T-helper 2 cell treated with Interferon-gamma antibody and Interleukin-4, amounts not matched to agents 5 μg/mL and 100 μg/mL, for 36 hours (primary cell): Measurements from ENCODE around the gene MRPS18B.

Experiments used
- DNase-seq: peaks from one replicate; pipeline ENCODE4 v3.0.0; 2021; ENCODE audit warnings: low spot score
- H3K27ac Mint-ChIP-seq: one replicate; pipeline ENCODE4 v1.8.0; 2021; ENCODE audit warnings: mild to moderate bottlenecking, mixed read lengths
- H3K27me3 Mint-ChIP-seq: one replicate; pipeline ENCODE4 v1.8.0; 2021; ENCODE audit warnings: low read depth, mixed read lengths
- H3K36me3 Mint-ChIP-seq: one replicate; pipeline ENCODE4 v1.8.0; 2021; ENCODE audit warnings: low read depth, mixed read lengths
- H3K4me1 Mint-ChIP-seq: one replicate; pipeline ENCODE4 v1.8.0; 2021; ENCODE audit warnings: low read depth, mixed read lengths
- H3K4me3 Mint-ChIP-seq: one replicate; pipeline ENCODE4 v1.8.0; 2022; ENCODE audit warnings: mild to moderate bottlenecking, moderate library complexity, mixed read lengths
- H3K9me3 Mint-ChIP-seq: one replicate; pipeline ENCODE4 v1.8.0; 2021; ENCODE audit warnings: mixed read lengths

Gene MRPS18B

DNA sequence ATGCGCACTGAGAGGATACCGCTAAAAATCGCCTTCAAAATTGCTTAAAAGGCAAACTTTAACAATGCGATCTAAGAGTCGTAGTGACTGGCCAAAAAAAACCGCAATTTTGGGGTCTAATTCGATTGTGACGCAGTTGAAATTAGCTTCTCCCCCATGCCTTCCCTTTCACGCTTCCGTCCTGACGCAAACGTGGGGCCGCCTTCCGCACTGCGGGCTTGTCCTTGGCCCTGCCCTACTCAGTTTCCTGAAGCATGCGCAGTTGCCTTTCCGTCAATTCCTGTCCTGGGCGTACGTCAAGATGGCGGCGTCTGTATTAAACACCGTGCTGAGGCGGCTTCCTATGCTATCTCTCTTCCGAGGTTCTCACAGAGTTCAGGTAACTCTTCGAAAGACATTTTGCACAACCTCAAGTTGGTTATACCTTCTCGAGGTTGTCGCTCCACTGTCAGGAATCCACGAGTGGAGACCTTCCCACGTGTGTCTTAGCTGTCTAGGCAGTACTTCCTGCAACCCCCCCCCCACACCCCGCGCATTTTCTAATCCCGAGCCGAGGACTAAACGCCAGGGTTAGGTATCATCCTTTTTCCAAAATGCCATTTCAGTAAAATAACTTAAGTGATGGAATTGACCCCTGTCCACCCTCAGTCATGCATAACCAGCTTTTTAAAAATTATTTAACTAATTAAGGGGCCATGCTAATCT lies at the start of gene MRPS18B:
TSS of gene MRPS18B (plus strand) at position 276 of the 705 bp plus-strand sequence. CDS start at position 302, 26 bp downstream.
- H3K27ac Mint-ChIP-seq = peak within 1 kb of the TSS; percentile 97
- peaks cover 58% of the 10 kb centered on the region for H3K36me3 Mint-ChIP-seq
- peaks cover 5% of the 10 kb centered on the region for H3K27me3 Mint-ChIP-seq
- peaks cover 27% of the 10 kb centered on the region for H3K4me1 Mint-ChIP-seq
- DNase-seq = peak; percentile 96
- no peaks in the 10 kb centered on the region for H3K9me3 Mint-ChIP-seq
- H3K4me3 Mint-ChIP-seq = peak within 1 kb of the TSS; percentile 91

DNA sequence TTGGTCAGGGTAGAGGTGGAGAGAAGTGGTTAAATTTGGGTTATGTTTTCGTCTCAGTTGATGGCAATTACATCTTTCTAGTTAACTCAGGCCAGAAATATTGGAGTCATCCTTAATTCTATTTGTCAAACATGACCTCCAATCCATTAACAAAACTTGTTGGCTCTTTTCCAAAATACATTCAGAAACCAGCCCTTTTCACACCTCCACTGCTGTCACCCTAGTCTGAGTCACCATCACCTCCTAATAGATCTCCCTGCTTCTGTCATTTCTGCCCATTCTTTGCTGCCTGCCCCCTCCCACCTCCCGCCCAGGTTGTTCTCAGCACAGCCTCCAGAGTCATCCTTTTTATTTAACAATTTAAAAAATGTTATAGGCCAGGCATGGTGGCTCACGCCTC lies 49.4 kb upstream of the MRPS18B start:
- no peak for DNase-seq
- no peak overlapping the region for H3K27ac Mint-ChIP-seq
- peaks cover 29% of the 10 kb centered on the region for H3K4me1 Mint-ChIP-seq
- no peaks in the 10 kb centered on the region for H3K27me3 Mint-ChIP-seq
- no peak overlapping the region for H3K4me3 Mint-ChIP-seq
- no peaks in the 10 kb centered on the region for H3K9me3 Mint-ChIP-seq
- peaks cover 22% of the 10 kb centered on the region for H3K36me3 Mint-ChIP-seq

DNA sequence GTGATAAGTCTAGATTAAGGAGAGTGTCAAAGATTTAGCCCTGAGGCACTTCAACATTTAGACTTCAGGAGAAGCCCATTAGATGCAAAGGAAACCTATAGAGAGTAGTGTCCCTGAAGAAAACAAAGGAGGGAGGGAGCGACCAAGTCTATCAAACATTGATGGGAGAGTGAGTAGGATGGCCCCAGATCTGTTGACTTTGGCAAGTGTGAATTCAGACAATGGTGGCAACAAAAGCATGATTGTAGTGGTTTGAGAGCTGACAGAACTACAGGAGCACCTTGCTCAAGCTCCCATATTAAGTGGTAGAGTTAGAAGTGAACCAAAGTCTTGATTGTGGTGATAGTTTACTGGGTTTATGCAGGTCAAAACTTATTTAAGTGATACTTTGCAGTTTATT lies 47.4 kb upstream of the MRPS18B start:
- no peak for DNase-seq
- H3K27ac Mint-ChIP-seq = peak overlapping the region; percentile 14
- peaks cover 45% of the 10 kb centered on the region for H3K4me1 Mint-ChIP-seq
- peaks cover 22% of the 10 kb centered on the region for H3K36me3 Mint-ChIP-seq
- no peaks in the 10 kb centered on the region for H3K9me3 Mint-ChIP-seq
- H3K4me3 Mint-ChIP-seq = peak overlapping the region; percentile 98
- H3K27me3 Mint-ChIP-seq = no peaks in the 10 kb centered on the region

DNA sequence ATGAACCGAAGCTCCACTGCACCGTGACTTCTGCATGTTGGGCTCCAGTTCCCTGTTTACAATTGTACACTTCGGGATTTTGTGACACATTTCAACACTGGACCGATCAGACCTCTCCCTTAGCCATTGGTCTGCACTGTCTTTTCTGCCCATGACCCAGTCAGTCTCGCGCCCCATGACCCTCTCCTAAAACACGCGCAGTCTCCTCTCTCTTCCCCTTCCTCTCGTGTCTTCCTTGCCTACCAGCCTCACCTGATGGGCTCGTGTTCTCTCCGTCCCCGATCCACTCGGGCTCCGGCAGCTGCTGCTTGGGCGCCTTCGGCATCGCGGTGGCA lies 46.9 kb upstream of the MRPS18B start:
- peaks cover 45% of the 10 kb centered on the region for H3K4me1 Mint-ChIP-seq
- H3K4me3 Mint-ChIP-seq = peak overlapping the region; percentile 98
- peaks cover 22% of the 10 kb centered on the region for H3K36me3 Mint-ChIP-seq
- no peak for DNase-seq
- peak overlapping the region; percentile 99 for H3K27ac Mint-ChIP-seq
- no peaks in the 10 kb centered on the region for H3K9me3 Mint-ChIP-seq
- H3K27me3 Mint-ChIP-seq = no peaks in the 10 kb centered on the region

DNA sequence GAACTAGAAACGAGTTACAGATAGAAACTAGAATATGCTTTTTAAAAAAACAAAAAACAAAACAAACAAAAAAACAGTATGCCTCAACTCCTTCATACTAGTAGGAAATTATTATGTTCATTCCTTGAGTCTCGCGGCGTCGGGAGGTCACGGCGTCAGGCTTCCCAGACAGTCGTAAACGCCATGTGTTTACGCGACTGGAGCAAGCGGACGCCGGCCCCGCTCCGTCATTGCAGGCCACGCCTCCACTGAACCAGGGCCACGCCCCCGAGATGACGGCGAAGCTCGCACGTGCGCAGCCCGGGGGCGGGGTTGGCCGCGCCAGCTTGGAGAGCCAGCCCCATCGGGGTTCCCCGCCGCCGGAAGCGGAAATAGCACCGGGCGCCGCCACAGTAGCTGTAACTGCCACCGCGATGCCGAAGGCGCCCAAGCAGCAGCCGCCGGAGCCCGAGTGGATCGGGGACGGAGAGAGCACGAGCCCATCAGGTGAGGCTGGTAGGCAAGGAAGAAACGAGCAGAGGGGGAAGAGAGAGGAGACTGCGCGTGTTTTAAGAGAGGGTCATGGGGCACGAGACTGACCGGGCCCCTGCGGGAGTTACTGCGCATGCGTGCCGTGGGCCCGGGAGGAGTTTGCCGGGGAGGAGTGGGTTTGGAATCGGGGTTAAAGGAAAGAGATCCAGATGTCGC lies 46.4 kb upstream of the MRPS18B start, which contains the start of gene ABCF1:
TSS of gene ABCF1 (plus strand) at position 368 of the 687 bp plus-strand sequence. CDS start at position 414, 46 bp downstream.
- DNase-seq = peak; percentile 100
- Mint-ChIP-seq H3K36me3 (peaks cover 22% of the 10 kb centered on the region), H3K27me3 (no peaks in the 10 kb centered on the region), H3K9me3 (no peaks in the 10 kb centered on the region), H3K4me3 (peak within 1 kb of the TSS; percentile 98), H3K4me1 (peaks cover 45% of the 10 kb centered on the region), H3K27ac (peak within 1 kb of the TSS; percentile 99)

DNA sequence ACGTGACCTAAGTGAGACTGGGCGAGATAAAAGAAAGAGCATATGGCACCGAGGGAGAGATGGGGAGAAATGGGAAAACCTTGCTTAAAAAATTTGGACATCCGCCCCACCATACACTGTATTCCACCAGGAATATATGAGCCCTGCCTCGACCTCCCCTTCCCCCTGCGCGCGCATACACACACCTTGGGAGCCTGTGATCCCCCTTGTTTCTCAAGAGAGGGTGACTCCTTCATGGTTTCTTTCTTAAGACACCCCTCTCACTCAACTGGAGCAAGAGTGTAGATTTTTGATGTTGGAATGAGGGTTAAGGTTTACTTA lies 45.9 kb upstream of the MRPS18B start:
- Mint-ChIP-seq H3K4me1 (peaks cover 49% of the 10 kb centered on the region), H3K4me3 (peak overlapping the region; percentile 98), H3K27me3 (no peaks in the 10 kb centered on the region)

DNA sequence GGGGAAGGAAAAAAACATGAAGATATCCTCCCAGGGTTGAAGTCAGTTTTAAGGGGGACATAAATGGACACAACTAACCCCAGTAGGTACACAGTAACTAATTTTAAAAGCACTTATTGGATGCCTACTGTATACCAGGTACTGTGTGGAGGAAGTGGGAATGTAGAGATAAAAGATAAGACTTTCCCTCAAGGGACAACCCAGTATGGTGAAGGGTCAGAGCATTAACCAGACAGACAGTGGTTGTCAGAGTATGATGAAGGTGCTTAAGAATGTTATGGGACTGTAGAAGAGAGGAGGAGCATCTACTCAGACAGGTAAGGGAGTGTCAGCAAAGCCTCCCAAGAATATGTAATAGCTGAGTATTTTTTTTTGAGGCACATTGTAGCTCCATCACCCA lies 45.5 kb upstream of the MRPS18B start:
- DNase-seq = no peak
- Mint-ChIP-seq H3K27ac (peak overlapping the region; percentile 99), H3K4me1 (peaks cover 49% of the 10 kb centered on the region), H3K27me3 (no peaks in the 10 kb centered on the region), H3K4me3 (peak overlapping the region; percentile 98), H3K9me3 (no peaks in the 10 kb centered on the region), H3K36me3 (peaks cover 30% of the 10 kb centered on the region)

More for the DNA sequence above, 45.9 kb upstream of the MRPS18B start:
- peak overlapping the region; percentile 99 for H3K27ac Mint-ChIP-seq
- DNase-seq = no peak
- H3K9me3 Mint-ChIP-seq = no peaks in the 10 kb centered on the region
- peaks cover 26% of the 10 kb centered on the region for H3K36me3 Mint-ChIP-seq

DNA sequence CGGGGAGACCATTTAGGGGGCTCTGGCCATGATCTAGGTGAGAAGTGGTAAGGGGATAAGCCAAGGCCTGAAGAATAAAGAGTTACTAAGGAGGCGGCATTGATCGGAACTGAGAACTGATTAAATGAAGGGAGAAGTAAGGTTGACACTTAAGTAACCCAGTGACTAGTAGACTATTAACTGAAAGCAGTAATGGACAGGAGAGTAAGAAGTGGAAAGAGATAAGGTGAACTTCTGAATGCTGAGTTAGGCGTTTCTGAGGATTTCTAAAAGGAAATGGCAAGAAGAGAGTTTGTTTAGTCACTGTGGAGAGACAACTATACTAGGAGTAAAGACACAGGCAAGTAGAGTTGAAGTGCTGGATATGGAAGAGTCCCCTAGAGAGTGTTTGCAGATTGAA lies 44.5 kb upstream of the MRPS18B start:
- Mint-ChIP-seq H3K4me1 (peaks cover 49% of the 10 kb centered on the region), H3K36me3 (peaks cover 40% of the 10 kb centered on the region), H3K4me3 (peak overlapping the region; percentile 98), H3K9me3 (no peaks in the 10 kb centered on the region), H3K27ac (peak overlapping the region; percentile 55), H3K27me3 (no peaks in the 10 kb centered on the region)
- DNase-seq = no peak

DNA sequence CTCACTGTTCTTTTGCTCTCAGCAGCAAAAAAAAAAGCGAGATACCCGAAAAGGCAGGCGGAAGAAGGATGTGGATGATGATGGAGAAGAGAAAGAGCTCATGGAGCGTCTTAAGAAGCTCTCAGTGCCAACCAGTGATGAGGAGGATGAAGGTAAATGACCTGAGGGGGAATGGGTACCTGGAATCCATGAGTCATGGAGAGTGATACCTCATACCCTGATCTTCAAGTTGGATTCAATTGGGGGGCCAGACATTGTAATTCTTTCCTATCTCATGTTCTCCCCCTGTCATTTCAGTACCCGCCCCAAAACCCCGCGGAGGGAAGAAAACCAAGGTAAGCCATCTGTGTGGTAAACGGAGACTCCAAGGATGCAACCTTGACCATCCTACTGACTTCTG lies 39.6 kb upstream of the MRPS18B start:
- H3K27ac Mint-ChIP-seq = no peak overlapping the region

DNA sequence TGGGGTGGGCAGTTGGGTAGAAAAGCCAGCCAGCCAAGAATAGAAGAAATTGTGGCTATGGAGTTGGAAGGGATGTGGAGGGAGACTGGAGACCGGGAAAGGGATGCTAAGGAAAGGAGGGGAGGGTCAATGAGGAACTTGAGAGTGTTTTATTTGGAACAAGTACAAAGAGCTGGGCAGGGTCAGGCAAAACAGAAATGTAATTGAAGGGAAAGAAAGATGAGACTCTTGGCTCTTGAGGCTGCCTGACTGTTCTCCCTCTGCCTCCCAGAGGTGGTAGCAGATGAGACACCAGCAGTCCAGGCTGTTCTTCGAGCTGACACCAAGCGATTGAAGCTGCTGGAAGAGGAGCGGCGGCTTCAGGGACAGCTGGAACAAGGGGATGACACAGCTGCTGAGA lies 33.7 kb upstream of the MRPS18B start:
- Mint-ChIP-seq H3K9me3 (no peaks in the 10 kb centered on the region), H3K36me3 (peaks cover 72% of the 10 kb centered on the region), H3K4me1 (no peaks in the 10 kb centered on the region), H3K27me3 (no peaks in the 10 kb centered on the region), H3K27ac (peak overlapping the region; percentile 41), H3K4me3 (no peak overlapping the region)
- DNase-seq = no peak

More for the DNA sequence above, 39.6 kb upstream of the MRPS18B start:
- no peaks in the 10 kb centered on the region for H3K27me3 Mint-ChIP-seq
- peaks cover 22% of the 10 kb centered on the region for H3K4me1 Mint-ChIP-seq
- H3K9me3 Mint-ChIP-seq = no peaks in the 10 kb centered on the region
- DNase-seq = no peak
- H3K4me3 Mint-ChIP-seq = no peak overlapping the region
- peaks cover 62% of the 10 kb centered on the region for H3K36me3 Mint-ChIP-seq

DNA sequence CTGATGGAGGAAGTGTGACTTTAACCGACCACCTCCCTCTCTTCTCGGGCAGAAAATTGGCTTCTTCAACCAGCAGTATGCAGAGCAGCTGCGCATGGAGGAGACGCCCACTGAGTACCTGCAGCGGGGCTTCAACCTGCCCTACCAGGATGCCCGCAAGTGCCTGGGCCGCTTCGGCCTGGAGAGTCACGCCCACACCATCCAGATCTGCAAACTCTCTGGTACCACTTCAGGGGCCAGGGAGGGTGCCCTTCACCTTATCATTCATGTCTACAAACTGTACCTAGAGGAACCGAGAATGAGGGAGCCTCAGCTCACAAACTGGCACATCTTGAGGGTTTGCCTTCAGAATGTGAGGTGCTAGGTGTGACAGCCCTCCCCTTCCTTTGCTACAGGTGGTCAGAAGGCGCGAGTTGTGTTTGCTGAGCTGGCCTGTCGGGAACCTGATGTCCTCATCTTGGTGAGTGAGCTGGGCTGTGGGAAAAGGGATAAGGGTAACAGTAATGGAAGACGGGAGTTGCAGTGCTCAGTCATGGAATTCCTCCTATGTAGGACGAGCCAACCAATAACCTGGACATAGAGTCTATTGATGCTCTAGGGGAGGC lies 27.8 kb upstream of the MRPS18B start:
- H3K36me3 Mint-ChIP-seq = peaks cover 62% of the 10 kb centered on the region
- no peak for DNase-seq
- no peaks in the 10 kb centered on the region for H3K27me3 Mint-ChIP-seq
- H3K9me3 Mint-ChIP-seq = no peaks in the 10 kb centered on the region
- H3K4me3 Mint-ChIP-seq = no peak overlapping the region
- H3K4me1 Mint-ChIP-seq = no peaks in the 10 kb centered on the region
- H3K27ac Mint-ChIP-seq = no peak overlapping the region

DNA sequence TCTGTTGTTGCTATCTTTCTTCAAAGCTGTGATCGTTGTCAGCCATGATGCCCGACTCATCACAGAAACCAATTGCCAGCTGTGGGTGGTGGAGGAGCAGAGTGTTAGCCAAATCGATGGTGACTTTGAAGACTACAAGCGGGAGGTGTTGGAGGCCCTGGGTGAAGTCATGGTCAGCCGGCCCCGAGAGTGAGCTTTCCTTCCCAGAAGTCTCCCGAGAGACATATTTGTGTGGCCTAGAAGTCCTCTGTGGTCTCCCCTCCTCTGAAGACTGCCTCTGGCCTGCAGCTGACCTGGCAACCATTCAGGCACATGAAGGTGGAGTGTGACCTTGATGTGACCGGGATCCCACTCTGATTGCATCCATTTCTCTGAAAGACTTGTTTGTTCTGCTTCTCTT lies 27.1 kb upstream of the MRPS18B start:
- no peaks in the 10 kb centered on the region for H3K4me1 Mint-ChIP-seq
- H3K9me3 Mint-ChIP-seq = no peaks in the 10 kb centered on the region
- no peaks in the 10 kb centered on the region for H3K27me3 Mint-ChIP-seq
- no peak overlapping the region for H3K27ac Mint-ChIP-seq
- peaks cover 60% of the 10 kb centered on the region for H3K36me3 Mint-ChIP-seq
- DNase-seq = no peak
- no peak overlapping the region for H3K4me3 Mint-ChIP-seq

DNA sequence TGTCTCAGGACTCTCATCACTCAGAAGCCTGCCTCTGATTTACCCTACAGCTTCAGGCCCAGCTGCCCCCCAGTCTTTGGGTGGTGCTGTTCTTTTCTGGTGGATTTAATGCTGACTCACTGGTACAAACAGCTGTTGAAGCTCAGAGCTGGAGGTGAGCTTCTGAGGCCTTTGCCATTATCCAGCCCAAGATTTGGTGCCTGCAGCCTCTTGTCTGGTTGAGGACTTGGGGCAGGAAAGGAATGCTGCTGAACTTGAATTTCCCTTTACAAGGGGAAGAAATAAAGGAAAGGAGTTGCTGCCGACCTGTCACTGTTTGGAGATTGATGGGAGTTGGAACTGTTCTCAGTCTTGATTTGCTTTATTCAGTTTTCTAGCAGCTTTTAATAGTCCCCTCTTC lies 26.6 kb upstream of the MRPS18B start:
- peaks cover 57% of the 10 kb centered on the region for H3K36me3 Mint-ChIP-seq
- no peaks in the 10 kb centered on the region for H3K4me1 Mint-ChIP-seq
- no peaks in the 10 kb centered on the region for H3K9me3 Mint-ChIP-seq
- no peak for DNase-seq
- no peak overlapping the region for H3K4me3 Mint-ChIP-seq
- H3K27ac Mint-ChIP-seq = no peak overlapping the region
- H3K27me3 Mint-ChIP-seq = no peaks in the 10 kb centered on the region

DNA sequence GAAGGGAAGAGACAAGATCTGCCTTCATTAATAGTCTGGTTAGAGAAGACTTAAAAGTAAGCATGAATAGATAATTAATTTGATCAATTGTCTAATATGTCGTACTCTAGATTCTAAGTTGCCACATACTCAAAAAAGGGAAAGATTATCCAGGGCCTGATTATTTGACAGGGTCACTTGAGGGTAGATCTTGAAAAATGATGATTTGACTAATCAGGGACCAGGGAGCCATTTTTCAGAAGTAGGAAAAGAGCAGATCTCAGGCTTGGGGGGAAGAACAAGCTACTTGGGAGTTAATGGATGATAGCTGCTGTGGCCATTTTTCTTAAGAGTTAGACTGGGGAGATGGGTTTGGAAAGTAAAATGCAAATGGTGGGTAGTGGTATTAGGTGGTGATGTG lies 25.4 kb upstream of the MRPS18B start:
- DNase-seq = no peak
- no peak overlapping the region for H3K27ac Mint-ChIP-seq
- no peaks in the 10 kb centered on the region for H3K27me3 Mint-ChIP-seq
- H3K4me3 Mint-ChIP-seq = no peak overlapping the region
- H3K36me3 Mint-ChIP-seq = peaks cover 50% of the 10 kb centered on the region
- peaks cover 2% of the 10 kb centered on the region for H3K4me1 Mint-ChIP-seq
- no peaks in the 10 kb centered on the region for H3K9me3 Mint-ChIP-seq
